Omental fat pad (tissue), 4 donors: ENCODE results near the gene ANKIB1. TPM values are rescaled to one million over a fixed set of nuclear protein-coding genes. Genes with fewer than 3 reads are reported as not detected.

ENCODE experiments used
- ATAC-seq: fragments of 150-250 bp; one replicate; pipeline ENCODE4 v1.9.1; 2016; ENCODE audit warnings: mild to moderate bottlenecking, moderate library complexity; ENCODE audit not compliant: low FRiP score
- DNase-seq: peaks from one replicate; pipeline ENCODE4 v3.0.0-alpha.2; 2019; ENCODE audit warnings: low spot score
- total RNA-seq, 4 donors: library from RNA; depleted of rRNA; stranded (reverse); fragments of >200 nt; gene quantifications; one replicate each; pipeline ENCODE4 v1.1.0, GENCODE V29; 2016
- TF ChIP-seq, protein P1 (sequence below), 3 donors: fragments of 450-650 bp; IDR thresholded peaks; one replicate each; pipeline ENCODE4 v1.5.1; 2016 to 2017; ENCODE audit warnings: antibody characterized with exemption in 3 of 3, mild to moderate bottlenecking in 3 of 3, moderate library complexity in 2 of 3

The ANKIB1 gene
- total RNA-seq, 4 donors from 2014 or later: 30.6 to 55.2 (median 36.3) TPM

DNA sequence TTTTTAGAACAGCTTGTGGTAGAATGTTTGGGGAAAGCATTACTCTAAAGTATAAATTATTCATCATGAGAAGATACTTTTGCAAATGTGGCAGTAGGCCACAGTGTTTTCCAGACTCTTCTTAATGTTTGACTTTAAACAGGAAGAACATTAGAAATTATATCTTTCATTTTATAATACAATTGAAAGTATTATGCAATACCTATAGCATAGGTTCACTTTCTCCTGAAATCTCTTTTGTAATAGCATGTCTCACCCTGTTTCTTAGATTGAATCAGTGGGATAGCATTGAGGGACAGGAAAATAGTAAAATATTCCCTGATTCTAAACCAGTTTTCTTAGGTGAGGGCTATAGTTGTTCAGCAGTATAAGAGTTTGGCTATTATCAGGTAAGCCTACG, 23.1 kb downstream of the ANKIB1 start:
- ATAC-seq (no peak), DNase-seq (no peak)
- TF ChIP-seq, protein P1, sequence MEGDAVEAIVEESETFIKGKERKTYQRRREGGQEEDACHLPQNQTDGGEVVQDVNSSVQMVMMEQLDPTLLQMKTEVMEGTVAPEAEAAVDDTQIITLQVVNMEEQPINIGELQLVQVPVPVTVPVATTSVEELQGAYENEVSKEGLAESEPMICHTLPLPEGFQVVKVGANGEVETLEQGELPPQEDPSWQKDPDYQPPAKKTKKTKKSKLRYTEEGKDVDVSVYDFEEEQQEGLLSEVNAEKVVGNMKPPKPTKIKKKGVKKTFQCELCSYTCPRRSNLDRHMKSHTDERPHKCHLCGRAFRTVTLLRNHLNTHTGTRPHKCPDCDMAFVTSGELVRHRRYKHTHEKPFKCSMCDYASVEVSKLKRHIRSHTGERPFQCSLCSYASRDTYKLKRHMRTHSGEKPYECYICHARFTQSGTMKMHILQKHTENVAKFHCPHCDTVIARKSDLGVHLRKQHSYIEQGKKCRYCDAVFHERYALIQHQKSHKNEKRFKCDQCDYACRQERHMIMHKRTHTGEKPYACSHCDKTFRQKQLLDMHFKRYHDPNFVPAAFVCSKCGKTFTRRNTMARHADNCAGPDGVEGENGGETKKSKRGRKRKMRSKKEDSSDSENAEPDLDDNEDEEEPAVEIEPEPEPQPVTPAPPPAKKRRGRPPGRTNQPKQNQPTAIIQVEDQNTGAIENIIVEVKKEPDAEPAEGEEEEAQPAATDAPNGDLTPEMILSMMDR (IDR thresholded peaks at IDR 0.05): no peak

DNA sequence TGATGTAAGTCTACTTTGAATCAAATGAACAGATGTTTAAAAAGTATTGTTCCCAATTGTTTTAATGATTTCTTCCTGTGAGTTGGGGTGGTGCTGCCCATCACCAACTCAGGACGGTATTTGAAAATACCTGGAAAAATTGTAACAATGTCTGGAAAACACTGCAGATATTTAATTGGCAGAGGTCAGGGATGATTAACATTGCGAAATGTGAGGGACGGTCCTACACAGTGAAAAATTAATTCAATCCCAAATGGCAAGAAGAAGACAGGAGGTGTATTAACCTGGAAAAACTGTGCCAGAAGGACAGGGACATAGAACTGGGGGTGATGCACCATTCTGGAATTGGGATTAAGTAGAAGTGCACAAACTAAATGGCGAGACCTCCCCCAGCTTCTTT, 29.6 kb downstream of the ANKIB1 start:
- TF ChIP-seq, protein P1 (IDR thresholded peaks at IDR 0.05): no peak
- ATAC-seq (no peak), DNase-seq (no peak)

- TF ChIP-seq, protein P1 (IDR thresholded peaks at IDR 0.05): no peak
- ATAC-seq: no peak
- no peak for DNase-seq
Observed at GRCh38 chr7:92276460-92276864, 30.7 kb downstream of the ANKIB1 start.

DNA sequence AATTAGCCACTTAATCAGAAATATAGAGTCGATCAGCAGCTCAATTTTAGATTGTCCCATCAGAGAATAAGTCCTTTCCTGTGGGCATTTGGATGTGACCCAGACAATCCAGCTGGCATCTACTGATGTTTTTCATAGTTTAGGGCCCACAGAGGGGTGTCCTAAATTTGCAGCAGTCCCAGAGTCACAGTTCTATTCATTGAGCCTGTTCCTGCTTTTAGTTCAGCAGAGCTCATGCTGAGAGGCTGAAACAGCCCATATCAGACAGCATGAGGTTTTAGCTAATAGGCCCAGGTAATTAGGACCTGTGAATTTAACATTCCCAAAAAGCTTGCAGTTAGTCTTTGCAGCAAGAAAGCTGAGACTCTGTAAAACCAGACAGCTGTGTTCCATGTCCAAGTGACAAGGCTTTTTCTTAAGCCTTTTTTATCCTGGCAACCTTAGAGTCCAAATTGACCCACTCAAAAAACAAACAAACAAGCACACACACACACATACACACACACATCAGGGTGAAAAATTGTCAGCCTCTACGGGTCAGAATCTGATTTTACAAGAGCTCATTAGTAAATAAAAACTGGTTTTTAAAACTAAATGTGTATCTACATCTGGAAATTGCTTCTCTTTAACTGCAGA, 33.7 kb downstream of the ANKIB1 start:
- ATAC-seq (no peak), DNase-seq (no peak)
- TF ChIP-seq, protein P1 (IDR thresholded peaks at IDR 0.05): no peak

DNA sequence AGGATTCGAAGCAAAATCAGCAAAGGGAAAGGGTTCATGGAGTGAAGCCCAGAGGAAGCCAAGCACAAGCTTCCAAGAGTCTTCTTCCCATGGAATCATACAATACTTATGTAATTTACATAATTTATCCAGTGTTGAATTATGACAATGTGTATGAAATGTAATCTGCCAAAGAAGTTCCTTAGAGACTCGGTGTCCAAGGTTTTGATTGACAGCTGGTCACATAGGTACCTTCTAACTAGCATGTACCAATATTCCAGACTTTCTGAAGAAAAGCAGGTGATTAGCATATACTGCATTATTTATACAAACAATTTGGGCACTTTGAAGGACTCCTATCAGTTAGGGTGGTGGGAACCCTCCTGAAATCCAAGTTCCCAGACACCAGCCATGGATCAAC, 35.3 kb downstream of the ANKIB1 start:
- ATAC-seq (no peak), DNase-seq (no peak)
- TF ChIP-seq, protein P1 (IDR thresholded peaks at IDR 0.05): no peak

DNA sequence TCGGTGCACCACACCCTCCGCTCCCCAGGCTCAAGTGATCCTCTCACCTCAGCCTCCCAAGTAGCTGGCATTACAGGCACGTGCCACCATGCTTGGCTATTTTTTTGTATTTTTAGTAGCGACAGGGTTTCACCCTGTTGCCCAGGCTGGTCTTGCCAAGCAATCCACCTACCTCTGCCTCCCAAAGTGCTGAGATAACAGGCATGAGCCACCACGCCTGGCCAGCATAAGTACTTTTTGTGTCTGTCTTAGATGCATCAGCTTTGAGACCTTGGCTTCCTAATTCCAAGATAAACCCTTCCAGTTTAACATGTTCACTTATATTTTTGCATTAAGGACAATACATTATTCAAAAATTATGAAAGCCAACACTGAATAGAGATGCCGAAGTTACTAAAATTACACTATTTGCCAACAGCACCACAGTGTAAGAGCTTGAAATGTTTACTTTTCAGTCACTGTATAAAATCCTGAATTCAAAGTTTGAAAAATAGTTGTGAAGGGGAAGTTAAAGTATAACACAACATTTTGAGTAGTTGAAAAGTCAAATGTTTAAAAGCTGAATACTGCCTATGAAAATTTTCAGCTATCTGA, 36.5 kb downstream of the ANKIB1 start:
- DNase-seq (no peak), ATAC-seq (no peak)
- TF ChIP-seq, protein P1 (IDR thresholded peaks at IDR 0.05): no peak

DNA sequence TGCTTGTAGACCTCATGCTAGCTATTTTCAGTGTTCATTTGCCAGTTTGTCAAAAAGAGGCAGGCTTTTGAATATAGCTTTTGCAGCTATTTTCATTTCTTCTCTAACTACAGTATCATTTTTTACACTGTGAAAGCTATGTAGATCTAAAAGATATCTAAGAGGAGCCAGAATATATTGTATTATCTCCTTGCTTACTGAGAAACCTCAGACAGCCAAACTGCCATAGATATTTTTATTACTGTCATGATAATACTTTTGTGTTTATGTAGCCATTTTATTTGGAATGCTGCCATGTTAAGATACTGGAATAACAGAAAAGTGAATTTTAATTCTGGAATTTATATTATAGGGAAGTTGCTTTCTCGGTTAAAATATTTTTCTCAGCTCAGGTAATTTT, 37.2 kb downstream of the ANKIB1 start:
- DNase-seq (no peak), ATAC-seq (no peak)
- TF ChIP-seq, protein P1 (IDR thresholded peaks at IDR 0.05): no peak
